Renal cortex interstitium (tissue), 11 donors: ENCODE data around the gene DDAH1. TPM values are rescaled to one million over a fixed set of nuclear protein-coding genes. Genes with fewer than 3 reads are reported as not detected.

Experiments
- DNase-seq, 11 donors: peaks; one replicate each; pipeline ENCODE4 v3.0.0-alpha.2; 2013; ENCODE audit warnings: low read depth in 9 of 11, low spot score in 4 of 11; ENCODE audit errors: extremely low read depth in 1 of 11
- polyA plus RNA-seq, 3 donors: library from polyadenylated mRNA; unstranded; fragments of 120-200 nt; gene quantifications; one replicate each; pipeline ENCODE4 v1.2.1, GENCODE V29; 2013; ENCODE audit not compliant: insufficient read length in 3 of 3

Gene DDAH1
- polyA plus RNA-seq, 3 donors = 109 to 131 (median 126) TPM

DNA sequence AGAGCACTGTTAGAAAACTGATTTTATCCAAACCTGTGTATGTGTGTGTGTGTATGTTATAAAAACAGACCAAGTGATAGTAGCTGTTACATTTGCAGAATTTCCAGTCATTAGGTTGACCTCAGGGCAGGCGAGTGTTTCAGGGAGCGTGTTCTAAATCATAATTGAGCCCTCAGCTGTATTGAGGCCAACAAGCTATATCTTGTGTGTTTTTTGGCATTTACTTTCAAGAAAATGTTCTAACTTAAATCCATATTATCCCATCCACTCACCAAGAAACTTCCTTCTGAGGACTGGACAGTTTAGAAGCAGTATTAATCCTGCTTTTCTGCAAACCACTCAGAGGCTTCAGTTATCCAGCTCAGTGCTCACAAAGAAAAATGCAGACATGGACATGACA lies 12.0 kb downstream of the DDAH1 start:
- DNase-seq = no peak

DNA sequence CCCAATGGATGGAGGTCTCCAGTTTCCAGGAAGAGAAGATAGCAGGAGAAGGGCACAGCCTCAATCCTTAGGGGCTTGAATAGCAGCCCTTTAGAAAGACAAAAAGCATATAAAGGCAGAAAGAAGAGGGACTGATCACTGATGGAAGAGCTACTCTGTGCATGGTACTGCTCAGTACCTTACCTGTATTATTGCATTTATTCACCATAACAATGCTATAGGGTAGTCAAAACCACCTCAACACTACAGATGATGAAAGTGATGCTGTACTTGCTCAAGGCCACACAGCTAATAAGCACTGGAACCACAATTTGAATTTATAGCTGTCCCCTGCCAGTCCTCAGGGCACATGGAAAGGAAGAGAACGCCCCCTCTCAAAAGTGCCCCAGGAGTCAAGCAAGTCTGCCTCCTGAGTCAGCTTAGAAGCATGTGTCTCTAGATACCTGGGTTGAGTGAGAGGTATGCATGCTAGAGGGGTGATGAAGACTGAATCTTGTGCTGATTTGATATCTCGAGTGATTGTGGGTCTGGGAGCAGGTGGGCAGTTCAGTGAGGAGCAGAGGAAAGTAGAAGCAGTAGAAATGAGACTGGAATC lies 13.6 kb downstream of the DDAH1 start:
- no peak for DNase-seq

DNA sequence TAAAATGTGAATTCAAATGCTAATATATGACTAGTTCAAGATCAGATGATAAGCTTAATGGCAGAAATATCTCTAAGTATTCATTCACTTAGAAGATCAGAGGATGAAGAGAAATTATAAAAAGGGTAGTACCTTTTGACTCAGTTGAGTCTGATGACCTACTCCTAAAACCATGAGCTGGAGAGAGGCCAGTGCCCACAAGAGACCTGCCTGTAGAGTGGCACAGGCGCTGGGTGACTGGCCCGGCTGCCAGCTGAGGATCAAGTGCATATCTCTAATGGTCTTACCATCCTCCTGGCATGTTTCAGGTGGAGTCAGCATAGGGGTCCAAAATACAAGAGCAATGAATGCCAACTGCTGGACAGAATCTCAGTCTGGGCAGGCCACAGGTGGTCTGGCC lies 14.1 kb downstream of the DDAH1 start:
- DNase-seq = no peak

DNA sequence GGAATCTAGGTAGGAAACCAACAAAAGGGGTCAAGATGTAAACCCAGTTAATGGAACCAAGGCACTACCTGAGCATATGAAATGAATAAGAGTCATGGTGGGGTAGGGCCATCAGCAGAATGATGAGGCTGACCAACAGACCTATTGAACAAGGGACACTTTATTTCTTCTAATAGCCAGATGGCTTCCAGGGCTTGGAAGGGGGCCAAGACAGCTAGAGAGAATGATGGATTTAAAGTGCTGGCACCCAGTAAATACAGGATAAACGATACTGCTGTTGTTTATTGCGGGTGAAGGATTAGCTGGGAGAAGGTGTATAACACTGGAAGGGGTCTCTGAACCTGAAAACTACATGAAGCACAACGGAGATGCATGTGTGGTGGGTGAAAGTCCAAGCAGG lies 15.6 kb downstream of the DDAH1 start:
- DNase-seq = no peak

DNA sequence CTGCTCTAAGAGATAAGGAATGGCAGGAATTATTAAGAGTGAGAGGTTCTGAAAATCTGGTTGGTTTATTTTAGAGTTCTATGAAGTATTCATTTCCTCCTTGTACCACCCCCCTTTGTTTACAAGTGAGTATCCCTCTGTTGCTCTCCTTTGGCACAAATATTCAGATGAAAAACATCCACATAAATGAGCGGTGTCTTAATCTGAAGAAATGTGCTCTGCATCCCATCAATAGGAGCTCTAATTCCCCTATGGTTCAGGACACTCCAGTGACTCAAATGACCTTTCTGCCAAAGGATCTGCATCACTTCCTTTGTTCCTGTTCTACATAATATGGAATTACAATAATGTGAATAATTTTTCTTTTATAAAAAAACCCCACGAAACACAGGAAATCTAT lies 16.6 kb downstream of the DDAH1 start:
- no peak for DNase-seq

DNA sequence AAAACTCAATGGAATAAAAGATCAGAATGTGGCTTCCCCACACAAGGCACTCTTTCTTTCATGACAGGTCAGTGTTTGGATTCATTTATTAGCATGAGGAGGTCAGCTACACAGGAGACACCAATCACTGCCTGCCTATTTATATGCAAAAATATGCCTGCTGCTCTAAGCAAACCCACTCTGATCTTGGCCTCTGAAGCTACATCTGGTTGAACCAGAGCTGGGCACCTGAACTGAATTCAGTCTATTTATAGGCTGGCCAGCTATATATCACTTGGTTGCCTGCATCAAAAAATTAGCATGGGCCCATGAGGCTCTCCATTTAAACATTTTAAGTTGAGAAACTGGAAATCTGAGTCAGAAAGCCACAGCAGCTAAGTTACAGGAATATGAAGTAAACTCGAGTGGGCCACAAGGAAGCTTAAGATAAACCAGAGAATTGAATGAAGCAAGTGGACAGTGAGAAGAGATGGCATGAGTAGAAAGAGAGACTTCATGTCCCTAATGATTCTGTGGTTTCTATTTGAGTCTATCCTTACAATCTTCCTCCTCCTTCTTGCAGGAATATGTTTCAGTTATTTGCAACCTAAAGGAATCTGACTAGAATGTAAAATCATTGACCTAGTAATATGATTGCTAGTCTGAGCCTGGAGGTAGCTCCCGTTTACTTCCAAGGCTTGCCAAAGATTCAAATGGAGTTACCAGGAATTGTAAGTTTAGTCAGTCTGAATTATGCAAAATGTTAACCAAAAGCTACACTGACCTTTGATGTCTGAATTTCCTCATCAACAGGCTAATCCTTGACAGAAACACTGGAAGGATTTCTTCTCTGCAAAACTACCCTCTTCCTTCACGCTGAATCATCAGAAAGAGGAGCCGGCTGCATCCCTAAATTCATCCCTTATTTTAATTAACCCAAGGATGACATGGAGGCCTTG lies 17.7 kb downstream of the DDAH1 start:
- no peak for DNase-seq

DNA sequence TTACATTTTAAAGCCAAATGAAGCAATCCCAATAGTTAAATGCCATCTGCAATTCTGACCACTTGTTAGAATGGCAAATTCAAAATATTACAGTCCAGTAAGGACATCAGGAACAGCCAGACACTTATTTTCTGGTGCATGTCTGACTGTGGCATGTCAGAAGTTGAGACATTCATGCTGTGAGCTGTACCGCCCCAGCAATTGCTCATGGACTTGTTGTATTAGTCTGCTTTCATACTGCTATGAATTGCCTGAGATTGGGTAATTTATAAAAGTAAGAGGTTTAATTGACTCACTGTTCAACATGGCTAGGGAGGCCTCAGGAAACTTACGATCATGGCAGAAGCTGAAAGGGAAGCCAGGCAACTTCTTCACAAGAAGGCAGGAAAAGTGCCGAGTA lies 19.1 kb downstream of the DDAH1 start:
- no peak for DNase-seq

DNA sequence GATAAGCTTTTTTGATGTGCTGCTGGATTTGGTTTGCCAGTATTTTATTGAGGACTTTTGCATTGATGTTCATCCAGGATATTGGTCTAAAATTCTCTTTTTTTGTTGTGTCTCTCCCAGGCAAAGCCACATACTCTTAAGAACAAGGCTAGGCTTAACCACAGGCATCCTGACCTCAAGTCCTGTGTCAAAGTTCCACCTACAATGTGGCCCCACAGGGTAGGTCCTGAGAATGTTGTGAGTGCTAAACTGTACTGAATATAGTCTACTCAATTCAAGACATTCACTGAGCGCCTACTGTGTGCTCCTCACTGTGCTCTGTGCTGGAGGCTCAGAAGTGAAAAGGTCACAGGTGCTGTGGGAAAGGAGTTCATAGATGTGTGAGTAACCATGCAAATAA lies 20.6 kb downstream of the DDAH1 start:
- DNase-seq = no peak

DNA sequence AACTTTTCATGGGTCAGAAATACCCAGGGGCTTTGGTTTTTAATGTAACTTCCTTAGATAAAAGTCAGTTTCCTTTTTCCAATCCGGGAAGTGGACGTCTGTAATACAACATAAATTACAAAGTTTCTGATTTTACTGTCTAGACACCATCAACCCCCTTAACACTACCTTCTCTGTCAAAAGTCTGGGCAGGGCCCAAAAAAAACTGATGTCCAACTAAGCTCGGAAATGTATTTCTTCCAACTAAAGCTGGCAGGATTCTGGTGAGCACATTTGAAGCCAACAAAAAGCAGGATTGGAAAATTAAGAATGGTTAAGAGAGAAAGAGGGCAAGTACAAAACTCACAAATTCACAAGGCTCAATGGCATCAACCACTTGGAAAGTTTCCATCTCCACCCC lies 24.3 kb downstream of the DDAH1 start:
- DNase-seq = no peak

DNA sequence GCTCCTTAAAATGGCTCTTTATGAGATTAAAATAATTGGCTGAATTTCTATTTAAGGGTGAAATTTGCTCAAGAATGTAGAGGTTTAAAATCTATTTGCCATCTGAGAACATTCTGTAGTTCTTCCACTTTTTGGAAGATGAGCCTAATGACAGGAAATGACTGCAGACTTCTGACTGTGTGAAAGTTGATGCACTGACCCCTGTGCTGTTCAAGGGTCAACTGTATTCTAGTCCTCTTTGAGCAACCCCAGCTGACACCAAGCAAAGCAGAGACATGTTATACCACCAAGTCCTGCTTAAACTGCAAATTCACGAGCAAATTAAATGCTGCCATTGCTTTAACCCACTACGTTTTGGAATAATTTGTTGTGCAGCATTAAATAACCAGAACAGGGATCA lies 26.6 kb downstream of the DDAH1 start:
- peak in 7 of 11 donors; percentile 27 to 55 (median 42) for DNase-seq

DNA sequence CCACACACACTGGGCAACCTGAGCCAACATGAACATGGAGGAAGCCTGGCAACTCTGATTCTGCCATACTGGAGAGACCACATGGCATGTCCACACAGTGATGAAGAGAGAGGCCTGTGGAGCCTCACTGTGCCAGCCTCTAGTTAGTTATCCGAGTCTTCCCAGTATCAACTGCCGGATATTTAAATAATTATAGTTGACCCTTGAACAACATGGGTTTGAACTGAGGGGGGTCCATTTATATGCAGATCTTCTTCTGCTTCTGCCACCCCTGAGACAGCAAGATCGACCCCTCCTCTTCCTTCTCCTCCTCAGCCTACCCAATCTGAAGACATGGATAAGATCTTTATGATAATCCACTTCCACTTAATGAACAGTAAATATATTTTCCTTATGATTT lies 27.8 kb downstream of the DDAH1 start:
- DNase-seq = no peak

DNA sequence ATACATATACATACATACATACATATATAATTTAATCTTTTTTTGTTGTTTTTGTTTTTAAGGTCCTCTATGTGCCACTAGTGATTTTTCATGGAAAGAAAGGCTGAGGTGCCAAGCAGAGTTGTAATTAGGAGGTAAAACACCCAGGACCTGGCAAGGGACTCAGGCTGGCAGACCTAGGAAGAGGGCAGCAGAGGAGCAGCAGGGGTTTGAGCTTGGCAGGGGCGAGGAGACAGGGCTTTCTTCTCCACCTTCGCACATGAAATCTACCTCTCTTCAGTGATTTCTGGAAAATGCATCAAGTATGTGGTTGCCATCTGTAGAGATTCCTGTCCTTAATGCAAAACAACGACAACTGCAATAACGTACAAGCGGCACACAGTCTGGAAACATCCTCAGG lies 31.9 kb downstream of the DDAH1 start:
- no peak for DNase-seq

DNA sequence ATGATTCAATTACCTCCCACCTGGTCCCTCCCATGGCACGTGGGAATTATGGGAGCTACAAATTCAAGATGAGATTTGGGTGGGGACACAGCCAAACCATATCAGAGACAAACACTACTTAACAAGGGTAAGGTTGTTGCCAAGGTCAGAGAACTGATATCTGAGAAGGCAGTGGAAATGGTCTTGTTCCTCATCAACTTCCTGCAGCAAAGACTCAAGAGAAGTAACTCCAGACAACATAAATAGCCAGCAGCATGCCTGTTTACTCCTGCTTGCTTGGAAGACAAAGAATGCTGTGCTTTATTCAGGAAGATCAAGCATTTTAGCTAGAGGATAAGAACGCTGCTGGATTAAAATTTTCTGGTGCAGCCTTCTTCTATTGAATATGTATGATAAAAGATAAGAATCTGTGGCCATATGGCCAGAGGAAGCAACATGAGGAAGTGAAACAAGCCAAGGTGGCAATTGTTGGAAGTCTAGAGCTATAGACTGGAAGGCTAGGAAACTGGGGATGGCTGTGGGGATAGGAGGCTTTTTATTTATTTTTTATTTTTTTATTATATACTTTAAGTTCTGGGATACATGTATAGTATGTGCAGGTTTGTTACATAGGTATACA lies 36.4 kb downstream of the DDAH1 start:
- DNase-seq = no peak

DNA sequence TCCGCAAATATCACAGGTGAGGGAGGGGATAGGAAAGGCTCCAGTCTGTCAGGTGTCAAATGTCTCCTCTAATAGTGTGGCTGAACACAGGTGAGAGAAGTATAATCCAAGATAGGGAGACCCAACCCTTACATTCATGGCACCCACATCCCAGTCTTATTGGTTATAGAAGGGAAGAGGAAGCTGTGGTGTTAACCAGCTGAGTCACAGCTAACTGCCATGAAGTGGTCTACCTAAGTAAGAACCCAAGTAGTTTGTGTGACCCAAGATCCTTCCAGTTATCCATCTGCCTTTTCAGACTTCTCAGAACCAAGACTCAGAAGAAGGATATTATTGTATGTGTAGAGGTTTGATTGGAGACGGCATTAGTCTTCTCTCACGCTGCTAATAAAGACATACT lies 37.1 kb downstream of the DDAH1 start:
- no peak for DNase-seq

DNA sequence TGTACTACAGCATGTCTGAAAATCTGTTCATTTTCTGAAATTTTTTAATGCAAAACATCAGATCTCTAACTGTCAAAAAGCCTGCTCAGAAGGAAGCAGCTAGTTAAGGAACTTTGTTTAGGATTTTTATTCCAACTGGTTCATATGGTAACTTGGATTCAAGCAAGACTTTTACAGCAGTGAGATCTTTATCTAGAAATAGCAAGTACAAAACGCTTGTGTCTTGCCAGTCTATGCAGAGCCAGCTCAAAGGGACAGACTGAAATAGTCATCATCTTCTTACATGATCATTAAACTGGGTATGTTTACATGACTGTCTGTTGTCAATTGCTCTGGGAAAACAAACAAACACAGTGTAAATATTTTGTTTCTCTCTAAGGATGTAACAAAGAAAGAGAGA lies 37.6 kb downstream of the DDAH1 start:
- no peak for DNase-seq

DNA sequence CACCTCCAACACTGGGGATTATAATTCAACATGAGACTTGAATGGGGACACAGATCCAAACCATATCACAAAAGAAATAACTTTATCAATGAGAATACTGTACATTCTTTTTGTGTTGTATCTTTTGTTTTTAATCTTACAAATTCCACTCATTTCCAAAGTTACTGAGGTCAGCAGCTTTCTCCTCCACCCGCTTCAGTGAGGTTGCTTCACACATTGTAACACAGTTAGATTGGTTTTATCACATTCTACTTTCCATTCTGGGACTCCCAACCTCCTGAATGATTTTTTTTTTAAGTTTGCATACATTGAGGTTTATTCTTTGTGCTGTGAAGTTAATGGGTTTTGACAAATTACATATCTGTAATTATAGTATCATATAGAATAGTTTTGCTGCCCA lies 43.8 kb downstream of the DDAH1 start:
- DNase-seq = no peak

DNA sequence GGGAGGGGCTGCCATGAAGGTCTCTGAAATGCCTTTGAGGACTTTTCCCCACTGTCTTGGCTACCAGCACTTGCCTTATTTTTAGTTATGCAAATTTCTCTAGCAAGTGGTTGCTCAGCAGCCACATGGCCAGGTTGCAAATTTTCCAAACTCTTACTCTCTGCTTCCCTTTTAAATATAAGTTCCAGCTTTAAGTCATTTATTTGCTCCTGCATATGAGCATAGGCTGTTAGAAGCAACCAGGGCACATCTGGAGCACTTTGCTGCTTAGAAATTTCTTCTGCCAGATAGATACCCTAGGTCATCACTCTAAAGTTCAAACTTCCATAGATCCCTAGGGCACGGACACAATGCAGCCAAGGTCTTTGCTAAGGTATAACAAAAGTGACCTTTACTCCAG lies 44.8 kb downstream of the DDAH1 start:
- no peak for DNase-seq

DNA sequence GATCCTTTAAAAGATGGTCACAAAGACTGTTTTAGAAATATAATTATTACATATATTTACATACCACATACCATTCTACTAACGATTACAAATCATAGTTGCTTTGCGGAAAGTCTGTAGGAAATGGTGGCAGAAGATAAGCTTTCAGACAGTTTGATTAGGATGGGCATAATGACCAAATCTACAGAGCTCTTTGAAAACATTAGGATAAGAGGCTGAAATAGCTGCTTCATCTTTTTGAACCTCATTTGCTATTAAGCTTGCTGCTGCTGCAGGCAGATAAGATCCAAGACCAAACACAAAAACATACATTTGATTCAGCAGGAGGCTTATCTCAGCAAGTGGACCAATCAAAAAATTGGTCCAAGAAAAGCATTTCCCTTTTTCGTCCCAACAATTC lies 47.1 kb downstream of the DDAH1 start:
- DNase-seq = no peak

DNA sequence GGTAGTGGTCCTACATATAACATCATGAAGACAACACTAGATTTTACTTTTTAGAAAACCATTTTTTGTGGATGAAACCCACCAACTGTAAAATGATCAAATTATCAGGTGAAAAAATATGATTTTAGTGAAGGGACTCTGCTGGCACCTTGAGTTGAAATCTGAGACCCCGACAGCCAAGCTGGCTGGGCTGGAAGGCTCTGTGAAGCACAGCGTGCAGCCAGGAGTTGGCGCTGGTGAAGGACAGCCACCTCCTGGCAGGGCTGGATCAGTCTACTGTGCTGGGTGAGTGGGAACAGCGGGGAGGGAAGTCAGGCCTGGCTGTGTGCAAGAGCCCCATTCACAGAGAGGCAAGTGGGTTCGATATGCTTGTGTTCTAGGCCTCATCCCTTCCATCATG lies 47.9 kb downstream of the DDAH1 start:
- no peak for DNase-seq

DNA sequence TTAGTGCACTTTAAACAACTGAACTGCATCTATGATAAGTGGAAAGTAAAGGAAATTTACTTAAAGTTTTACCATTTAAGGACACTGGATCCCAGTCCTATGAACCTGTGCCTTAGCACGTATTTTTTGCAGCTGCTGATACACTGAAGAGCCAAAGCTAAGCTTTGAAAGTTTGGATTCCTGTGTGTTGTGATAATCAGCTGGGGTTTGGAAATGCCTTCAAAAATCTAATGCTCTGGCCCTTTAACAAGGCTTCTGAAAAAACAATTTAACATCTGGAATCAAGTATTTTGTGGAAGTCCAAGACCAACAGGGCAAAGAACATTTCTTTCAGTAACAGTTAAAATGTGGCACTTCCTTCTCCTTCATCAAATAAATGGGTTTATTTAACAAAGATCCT lies 51.8 kb downstream of the DDAH1 start:
- DNase-seq = no peak
